Vagina (tissue), 2 donors: ENCODE measurements around the gene MAGEB1. TPM values are rescaled to one million over a fixed set of nuclear protein-coding genes. Genes with fewer than 3 reads are reported as not detected.

Experiments
- DNase-seq, 2 donors: peaks; one replicate each; pipeline ENCODE4 v3.0.0-alpha.2; 2017; ENCODE audit errors: extremely low spot score in 2 of 2
- H3K27ac ChIP-seq: fragments of 200-600 bp; sonication (generic); one replicate; pipeline ENCODE4 v1.5.1; 2019
- H3K27me3 ChIP-seq: fragments of 200-600 bp; sonication (generic); one replicate; pipeline ENCODE4 v1.5.1; 2019
- H3K36me3 ChIP-seq, 2 donors: fragments of 200-600 bp; sonication (generic); one replicate each; pipeline ENCODE4 v1.5.1; 2017 to 2019
- H3K4me1 ChIP-seq: fragments of 200-600 bp; sonication (generic); one replicate; pipeline ENCODE4 v1.5.1; 2019
- H3K4me3 ChIP-seq, 2 donors: fragments of 200-600 bp; sonication (generic); 1 replicate in 1 of 2; 2 replicates in 1 of 2; pipeline ENCODE4 v1.5.1; 2016 to 2019
- H3K9me3 ChIP-seq: fragments of 200-600 bp; sonication (generic); one replicate; pipeline ENCODE4 v1.5.1; 2019
- POLR2A ChIP-seq, 2 donors: fragments of 450-650 bp; IDR thresholded peaks; one replicate each; pipeline ENCODE4 v1.6.1; 2017; ENCODE audit warnings: antibody characterized with exemption in 2 of 2, mild to moderate bottlenecking in 2 of 2, moderate library complexity in 2 of 2
- POLR2AphosphoS5 ChIP-seq, 2 donors: sonication (generic); formaldehyde crosslinking; IDR thresholded peaks; one replicate each; pipeline ENCODE4 v1.9.0; 2017; ENCODE audit warnings: antibody characterized with exemption in 2 of 2, mild to moderate bottlenecking in 2 of 2, low read depth in 1 of 2; ENCODE audit not compliant: insufficient read depth in 1 of 2
- intact Hi-C: fragments of 100-400 bp; cut with DNase I; formaldehyde crosslinking; loops from one replicate; pipeline ENCODE4 v1.15.1; 2023
- total RNA-seq: library from RNA; depleted of rRNA; stranded (reverse); fragments of >200 nt; gene quantifications from one replicate; pipeline ENCODE4 v1.2.3, GENCODE V29; 2016
- TF ChIP-seq, protein P1 (sequence below), 3 experiments: fragments of 450-650 bp in 2 of 3; fragments of 200-600 bp in 1 of 3; sonication (generic) in 1 of 3; IDR thresholded peaks; one replicate each; pipeline ENCODE4 v1.5.1; 2017 to 2019; ENCODE audit warnings: antibody characterized with exemption in 3 of 3, mild to moderate bottlenecking in 2 of 3, moderate library complexity in 2 of 3

MAGEB1 gene
- total RNA-seq, 1 donor from 2014 or later = not detected

DNA sequence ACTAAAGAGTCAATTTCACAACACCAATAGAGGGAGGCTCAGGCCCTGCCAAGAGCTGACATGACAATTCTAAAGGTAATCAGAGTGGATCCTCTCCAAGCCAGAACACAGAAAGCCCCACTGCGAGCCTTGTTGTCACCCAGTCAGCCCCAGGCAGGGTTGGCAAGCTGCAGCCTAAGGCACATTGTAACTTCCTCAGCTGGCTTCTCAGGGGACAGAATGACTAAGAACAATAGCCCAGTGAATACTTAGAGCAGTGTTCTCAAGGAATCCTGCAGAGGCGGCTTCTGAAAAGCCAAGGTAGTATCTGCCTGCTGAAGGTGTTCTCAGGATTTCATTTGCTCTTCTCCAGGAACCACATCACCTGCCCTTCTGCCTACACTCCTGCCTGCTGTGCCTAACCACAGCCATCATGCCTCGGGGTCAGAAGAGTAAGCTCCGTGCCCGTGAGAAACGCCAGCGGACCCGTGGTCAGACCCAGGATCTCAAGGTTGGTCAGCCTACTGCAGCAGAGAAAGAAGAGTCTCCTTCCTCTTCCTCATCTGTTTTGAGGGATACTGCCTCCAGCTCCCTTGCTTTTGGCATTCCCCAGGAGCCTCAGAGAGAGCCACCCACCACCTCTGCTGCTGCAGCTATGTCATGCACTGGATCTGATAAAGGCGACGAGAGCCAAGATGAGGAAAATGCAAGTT lies 5.1 kb upstream of the MAGEB1 start, which contains the start of gene MAGEB4:
TSS of gene MAGEB4 (plus strand) at position 277 of the 692 bp plus-strand sequence. CDS start at position 413, 136 bp downstream.
- Histone ChIP-seq H3K4me1 (no peaks in the 10 kb centered on the region), H3K27ac (no peak within 1 kb of the TSS), H3K27me3 (no peaks in the 10 kb centered on the region), H3K36me3 (no peaks in the 10 kb centered on the region), H3K4me3 (no peak within 1 kb of the TSS), H3K9me3 (no peaks in the 10 kb centered on the region)
- DNase-seq = no peak
- intact Hi-C loops = no loop called here
- TF ChIP-seq, protein P1, sequence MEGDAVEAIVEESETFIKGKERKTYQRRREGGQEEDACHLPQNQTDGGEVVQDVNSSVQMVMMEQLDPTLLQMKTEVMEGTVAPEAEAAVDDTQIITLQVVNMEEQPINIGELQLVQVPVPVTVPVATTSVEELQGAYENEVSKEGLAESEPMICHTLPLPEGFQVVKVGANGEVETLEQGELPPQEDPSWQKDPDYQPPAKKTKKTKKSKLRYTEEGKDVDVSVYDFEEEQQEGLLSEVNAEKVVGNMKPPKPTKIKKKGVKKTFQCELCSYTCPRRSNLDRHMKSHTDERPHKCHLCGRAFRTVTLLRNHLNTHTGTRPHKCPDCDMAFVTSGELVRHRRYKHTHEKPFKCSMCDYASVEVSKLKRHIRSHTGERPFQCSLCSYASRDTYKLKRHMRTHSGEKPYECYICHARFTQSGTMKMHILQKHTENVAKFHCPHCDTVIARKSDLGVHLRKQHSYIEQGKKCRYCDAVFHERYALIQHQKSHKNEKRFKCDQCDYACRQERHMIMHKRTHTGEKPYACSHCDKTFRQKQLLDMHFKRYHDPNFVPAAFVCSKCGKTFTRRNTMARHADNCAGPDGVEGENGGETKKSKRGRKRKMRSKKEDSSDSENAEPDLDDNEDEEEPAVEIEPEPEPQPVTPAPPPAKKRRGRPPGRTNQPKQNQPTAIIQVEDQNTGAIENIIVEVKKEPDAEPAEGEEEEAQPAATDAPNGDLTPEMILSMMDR (IDR thresholded peaks at IDR 0.05) = no peak
- TF ChIP-seq POLR2AphosphoS5 (IDR thresholded peaks at IDR 0.05; ENCODE audit: insufficient read depth in 1 of 2, low read depth in 1 of 2) (no peak), POLR2A (IDR thresholded peaks at IDR 0.05) (no peak)

DNA sequence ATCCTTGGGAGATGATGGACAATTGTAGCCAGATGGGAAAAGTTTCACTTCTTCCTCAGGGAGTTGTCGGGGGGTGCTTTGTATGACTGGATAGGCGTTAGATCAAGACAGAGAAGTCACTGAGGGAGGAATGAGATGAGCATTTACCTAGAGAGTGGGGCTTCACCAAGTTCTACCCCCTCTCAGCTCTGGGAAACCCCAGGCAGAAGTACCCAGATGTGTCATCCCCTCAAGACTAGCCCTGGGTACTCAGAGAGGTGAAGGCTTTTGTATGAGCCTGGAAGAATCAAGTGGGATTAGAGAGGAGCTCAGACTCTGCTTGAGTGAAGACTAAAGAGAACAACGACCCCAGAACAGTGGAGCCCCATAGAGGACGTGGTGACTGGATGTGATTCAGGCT lies 1.9 kb downstream of the MAGEB1 start:
- Histone ChIP-seq H3K36me3 (no peaks in the 10 kb centered on the region), H3K27ac (no peak overlapping the region), H3K4me3 (no peak overlapping the region), H3K9me3 (no peaks in the 10 kb centered on the region), H3K27me3 (no peaks in the 10 kb centered on the region), H3K4me1 (no peaks in the 10 kb centered on the region)
- intact Hi-C loops = no loop called here
- TF ChIP-seq POLR2A (IDR thresholded peaks at IDR 0.05) = no peak
- TF ChIP-seq POLR2AphosphoS5 (IDR thresholded peaks at IDR 0.05; ENCODE audit: insufficient read depth in 1 of 2, low read depth in 1 of 2) = no peak
- TF ChIP-seq, protein P1 (IDR thresholded peaks at IDR 0.05) = no peak
- DNase-seq = no peak

DNA sequence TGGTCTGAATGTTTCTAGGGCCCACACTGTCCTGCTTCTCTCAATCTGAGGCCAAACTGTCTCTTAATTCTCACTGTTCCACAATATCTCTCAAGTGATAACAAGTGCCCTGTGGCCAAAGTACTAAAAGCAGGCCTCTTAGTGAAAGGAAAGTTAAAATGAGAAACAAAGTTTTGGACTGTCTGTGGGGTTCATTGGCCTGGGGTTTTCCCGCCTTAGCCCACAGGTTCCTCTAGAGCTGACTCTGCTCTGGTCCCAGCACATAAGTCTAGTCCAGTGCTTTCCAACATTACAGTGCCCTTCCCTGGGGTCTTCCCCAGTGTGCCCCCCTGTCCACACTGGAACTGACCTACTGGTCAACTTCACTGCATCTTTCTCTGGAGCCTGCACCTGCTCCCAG lies 6.3 kb downstream of the MAGEB1 start:
- intact Hi-C loops = no loop called here
- Histone ChIP-seq H3K36me3 (no peaks in the 10 kb centered on the region), H3K27me3 (no peaks in the 10 kb centered on the region), H3K4me3 (no peak overlapping the region), H3K4me1 (no peaks in the 10 kb centered on the region), H3K27ac (no peak overlapping the region), H3K9me3 (no peaks in the 10 kb centered on the region)
- TF ChIP-seq POLR2A (IDR thresholded peaks at IDR 0.05) = no peak
- DNase-seq = no peak

DNA sequence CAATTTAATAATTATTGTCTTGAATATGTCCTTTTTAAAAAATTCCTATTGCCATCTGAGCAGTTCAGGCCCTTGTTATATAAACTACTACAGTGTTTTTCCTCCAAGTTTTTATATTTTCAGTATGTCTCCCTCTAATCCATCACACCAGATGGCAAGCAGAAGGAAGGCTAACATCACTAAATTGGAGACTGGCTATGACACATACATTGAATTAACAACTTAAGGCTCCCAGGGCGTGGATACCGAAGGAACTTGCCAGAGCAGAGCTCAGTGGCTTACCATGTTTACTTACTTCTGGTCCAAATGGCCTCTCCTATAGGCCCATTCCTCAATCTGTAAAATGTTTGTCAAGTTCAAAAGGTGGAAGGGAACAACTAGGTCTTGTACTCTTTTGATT lies 13.0 kb downstream of the MAGEB1 start:
- Histone ChIP-seq H3K36me3 (no peaks in the 10 kb centered on the region), H3K27me3 (no peaks in the 10 kb centered on the region), H3K9me3 (no peaks in the 10 kb centered on the region), H3K4me1 (no peaks in the 10 kb centered on the region), H3K4me3 (no peak overlapping the region), H3K27ac (no peak overlapping the region)
- no peak for DNase-seq
- intact Hi-C loops = no loop called here
- TF ChIP-seq, protein P1 (IDR thresholded peaks at IDR 0.05) = no peak
- TF ChIP-seq POLR2AphosphoS5 (IDR thresholded peaks at IDR 0.05; ENCODE audit: insufficient read depth in 1 of 2, low read depth in 1 of 2) (no peak), POLR2A (IDR thresholded peaks at IDR 0.05) (no peak)

DNA sequence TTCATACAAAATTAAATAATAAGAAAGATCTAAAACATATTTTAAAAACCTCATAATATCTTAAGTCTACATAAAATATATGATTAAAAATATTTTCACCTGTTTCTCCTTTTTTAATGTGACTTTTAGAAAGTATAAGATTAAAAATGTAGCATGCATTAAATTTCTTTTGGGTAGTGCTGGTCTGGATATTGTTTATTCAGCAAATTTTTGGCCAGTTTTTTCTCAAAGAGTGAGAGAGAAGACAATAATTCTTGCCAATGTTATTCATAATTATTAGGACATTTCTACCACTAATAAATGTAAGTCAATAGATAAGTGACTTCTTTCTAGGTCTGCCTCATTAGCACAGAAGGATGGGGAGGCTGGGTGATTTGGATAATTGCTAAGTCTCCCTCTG lies 14.1 kb downstream of the MAGEB1 start:
- H3K4me1 ChIP-seq = no peaks in the 10 kb centered on the region
- H3K27ac ChIP-seq = no peak overlapping the region
- intact Hi-C loops = no loop called here
- no peaks in the 10 kb centered on the region for H3K36me3 ChIP-seq
- TF ChIP-seq POLR2A (IDR thresholded peaks at IDR 0.05) = no peak
- TF ChIP-seq, protein P1 (IDR thresholded peaks at IDR 0.05) = no peak
- no peak for TF ChIP-seq POLR2AphosphoS5 (IDR thresholded peaks at IDR 0.05; ENCODE audit: insufficient read depth in 1 of 2, low read depth in 1 of 2)
- no peak for DNase-seq
- H3K4me3 ChIP-seq = no peak overlapping the region
- no peaks in the 10 kb centered on the region for H3K27me3 ChIP-seq
- no peaks in the 10 kb centered on the region for H3K9me3 ChIP-seq
